Astrocyte of the cerebellum (primary cell): Measurements from ENCODE around the gene CENPVL1.
"Not testable (repeated sequence)": the region's sequence is repeated elsewhere in the genome, so short reads cannot be mapped to it uniquely, and the experiment has no call there.

Experiments
- DNase-seq: peaks from one replicate; pipeline ENCODE4 v3.0.0-alpha.2; 2011; ENCODE audit warnings: low read depth
- H3K4me3 ChIP-seq: 2 replicates; pipeline ENCODE4 v1.5.1; 2011; ENCODE audit warnings: mild to moderate bottlenecking, low read depth, low read length, moderate library complexity
- CTCF ChIP-seq: IDR thresholded peaks from 2 replicates; pipeline ENCODE4 v1.5.1; 2012; ENCODE audit warnings: low read length, low read depth, moderate library complexity, mild to moderate bottlenecking; ENCODE audit errors: missing control alignments
- in situ Hi-C: cut with HindIII; loops from 2 replicates; pipeline ENCODE4 v1.10.0; 2017; ENCODE audit warnings: low sequenced_read_pairs

CENPVL1 gene

GRCh38 chrX:51710277-51711164 lies at the start of gene CENPVL1:
CENPVL1 (plus strand) TSS chrX:51710512; CDS start chrX:51710512, 0 bp downstream.
- H3K4me3 ChIP-seq, in situ Hi-C loops, DNase-seq: not testable (repeated sequence)

DNA sequence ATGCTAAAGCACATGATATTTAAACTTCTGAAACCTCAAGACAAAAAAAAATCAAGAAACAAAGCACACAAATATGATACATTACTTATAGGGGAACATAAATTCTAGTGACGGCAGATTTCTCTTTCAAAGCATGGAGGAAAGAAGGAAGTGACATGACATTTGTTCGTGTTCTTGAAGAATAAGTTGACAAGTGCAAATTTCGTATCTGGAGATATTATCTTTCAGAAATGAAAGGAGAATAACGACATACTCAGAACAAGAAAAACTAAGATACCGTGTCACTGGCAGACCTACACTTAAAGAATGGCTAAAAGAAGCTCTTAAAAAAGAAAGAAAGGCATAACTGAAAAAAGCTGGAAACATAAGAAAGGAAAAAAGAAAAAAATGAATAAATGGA lies 44.3 kb upstream of the CENPVL1 start:
- no peak overlapping the region for H3K4me3 ChIP-seq
- no peak for DNase-seq
- in situ Hi-C loops = no loop called here
- TF ChIP-seq CTCF = no peak

DNA sequence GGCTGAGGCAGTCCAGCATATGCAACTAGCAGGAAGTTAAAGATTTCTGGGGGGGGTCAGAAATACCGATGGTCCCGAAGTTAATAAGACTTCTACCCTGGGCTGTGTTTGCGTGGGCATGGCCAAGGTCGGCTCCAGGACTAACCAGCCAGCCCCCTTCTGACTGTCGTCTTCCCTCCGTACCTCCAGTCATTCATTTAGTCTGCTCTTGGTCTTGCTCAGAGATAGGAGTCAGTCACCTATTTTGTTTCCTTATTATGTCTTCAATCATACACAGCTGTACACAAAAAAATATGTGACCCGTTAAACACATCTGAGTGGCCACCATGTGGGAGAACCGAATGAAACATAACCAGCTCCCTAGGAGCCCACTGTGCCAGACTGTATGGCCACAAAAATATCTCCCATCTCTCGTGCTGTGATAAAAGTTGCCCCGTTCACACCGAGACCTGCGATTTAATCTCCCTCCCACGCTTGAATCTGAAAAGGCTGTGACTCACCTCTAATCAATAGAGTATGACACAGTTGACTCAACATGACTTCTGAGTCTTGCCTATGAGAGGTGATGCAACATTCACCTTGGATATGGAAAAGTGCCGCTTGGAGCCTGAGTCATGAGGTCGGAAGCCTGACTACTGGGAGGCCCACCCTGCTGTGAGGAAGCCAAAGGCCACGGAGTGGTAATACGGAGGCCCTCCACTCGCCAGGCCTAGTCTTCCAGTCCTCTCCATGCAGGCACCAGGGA lies 30.5 kb upstream of the CENPVL1 start:
- in situ Hi-C loops, DNase-seq, H3K4me3 ChIP-seq: not testable (repeated sequence)

- in situ Hi-C loops, H3K4me3 ChIP-seq, DNase-seq: not testable (repeated sequence)
These were observed 28.2 kb upstream of the CENPVL1 start for GRCh38 chrX:51681808-51682719.

GRCh38 chrX:51682720-51683062 lies 27.6 kb upstream of the CENPVL1 start, which contains the start of gene CENPVL2:
CENPVL2 (minus strand) TSS chrX:51682831; CDS start chrX:51682831, 0 bp downstream.
- in situ Hi-C loops, DNase-seq, H3K4me3 ChIP-seq: not testable (repeated sequence)

DNA sequence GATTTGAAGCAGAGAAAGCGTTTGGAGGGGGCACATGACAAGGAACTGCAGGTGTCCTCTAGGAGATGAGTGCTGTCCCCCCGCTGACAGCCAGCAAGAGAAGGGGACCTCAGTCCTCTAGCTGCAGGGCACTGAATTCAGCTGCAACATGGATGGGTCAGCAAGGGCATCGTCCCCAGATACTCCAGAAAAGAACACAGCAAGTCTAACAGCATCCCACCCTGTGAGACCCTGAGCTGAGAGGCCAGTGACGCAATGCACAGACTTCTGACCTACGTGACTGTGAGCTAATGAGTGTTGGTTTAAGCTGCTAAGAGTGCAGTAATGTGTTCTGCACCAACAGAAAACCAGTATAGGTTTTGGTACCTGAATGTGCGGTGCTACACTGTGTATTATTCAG lies 16.1 kb upstream of the CENPVL1 start:
- H3K4me3 ChIP-seq = no peak overlapping the region
- in situ Hi-C loops = no loop called here
- no peak for TF ChIP-seq CTCF
- DNase-seq = no peak

DNA sequence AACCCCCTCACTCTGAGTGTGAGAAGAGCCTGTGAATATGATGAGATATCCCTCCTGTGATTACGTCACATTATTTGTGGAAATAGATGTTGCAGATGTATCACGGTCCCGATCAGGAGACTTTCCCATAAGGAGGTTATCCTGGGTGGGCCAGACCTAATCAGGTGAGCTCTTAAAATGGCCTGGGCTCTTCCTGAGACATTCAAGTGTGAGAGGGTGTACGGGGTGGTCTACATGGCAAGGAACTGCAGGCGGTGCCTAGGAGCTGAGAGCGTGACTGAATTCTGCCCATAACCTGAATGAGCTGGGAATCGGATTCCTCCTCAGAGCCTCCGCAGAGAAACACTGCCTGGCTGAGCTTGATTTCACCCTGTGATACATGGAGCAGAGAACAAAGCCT lies 12.9 kb upstream of the CENPVL1 start:
- TF ChIP-seq CTCF = no peak
- DNase-seq = no peak
- H3K4me3 ChIP-seq = no peak overlapping the region
- in situ Hi-C loops = no loop called here

GRCh38 chrX:51712943-51713647 lies 2.8 kb downstream of the CENPVL1 start:
- in situ Hi-C loops, DNase-seq, H3K4me3 ChIP-seq: not testable (repeated sequence)
